NCI-H82 treated with DMSO at 0.1 percent for 48 hours (cell line): ENCODE measurements around the gene TBX4.
"Not testable (repeated sequence)": the region's sequence is repeated elsewhere in the genome, so short reads cannot be mapped to it uniquely, and the experiment has no call there.

Source experiments
- DNase-seq: peaks from one replicate; lab custom pipeline; 2025; ENCODE audit not compliant: unreplicated experiment; lab: John Stamatoyannopoulos, UW

The TBX4 gene

DNA sequence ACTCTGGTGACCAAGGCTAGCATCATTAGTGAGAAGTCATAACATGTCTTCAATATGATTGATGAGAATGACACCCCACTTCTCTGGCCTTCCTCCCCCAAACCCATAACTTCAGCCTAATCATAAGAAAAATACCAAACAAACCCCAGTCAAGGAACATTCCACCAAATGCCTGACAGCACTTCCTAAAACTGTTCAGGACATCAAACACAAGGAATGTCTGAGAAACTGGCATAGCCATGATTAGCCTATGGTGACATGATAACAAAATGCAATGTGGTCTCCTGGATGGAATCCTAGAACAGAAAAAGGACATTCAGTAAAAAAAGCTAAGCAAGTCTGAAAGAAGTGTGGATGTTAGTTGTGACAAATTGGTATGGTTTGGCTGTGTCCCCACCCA, 24.7 kb upstream of the TBX4 start:
- no peak for DNase-seq

DNA sequence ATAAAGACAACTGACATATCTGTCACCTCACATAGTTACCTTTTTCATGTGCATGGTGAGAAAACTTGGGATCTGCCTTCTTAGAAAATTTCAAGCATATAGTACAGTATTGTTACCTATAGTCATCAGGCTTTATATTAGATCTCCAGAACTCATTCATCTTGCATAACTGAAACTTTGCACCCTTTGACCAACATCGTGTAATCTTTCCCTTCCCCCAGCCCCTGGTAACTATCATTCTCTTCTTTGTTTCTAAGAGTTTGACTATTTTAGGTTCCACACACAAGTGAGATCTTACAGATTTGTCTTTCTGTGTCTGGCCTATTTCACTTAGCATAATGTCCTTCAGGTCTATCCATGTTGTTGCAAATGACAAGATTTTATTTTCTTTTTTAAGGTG, 22.9 kb upstream of the TBX4 start:
- DNase-seq, result no peak

DNA sequence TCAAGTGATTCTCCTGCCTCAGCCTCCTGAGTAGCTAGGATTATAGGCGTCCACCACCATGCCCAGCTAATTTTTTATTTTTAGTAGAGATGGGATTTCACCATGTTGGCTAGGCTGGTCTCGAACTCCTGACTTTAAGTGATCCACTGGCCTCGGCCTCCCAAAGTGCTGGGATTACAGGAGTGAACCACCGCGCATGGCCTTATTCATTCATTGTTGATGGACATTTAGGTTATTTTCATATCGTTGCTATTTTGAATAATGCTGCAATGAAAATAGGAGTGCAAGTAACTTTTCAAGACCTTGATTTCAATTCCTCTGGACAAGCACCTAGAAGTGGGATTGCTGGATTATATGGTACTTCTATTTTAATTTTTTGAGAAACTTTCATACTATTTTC, 22.4 kb upstream of the TBX4 start:
- DNase-seq, result not testable (repeated sequence)

DNA sequence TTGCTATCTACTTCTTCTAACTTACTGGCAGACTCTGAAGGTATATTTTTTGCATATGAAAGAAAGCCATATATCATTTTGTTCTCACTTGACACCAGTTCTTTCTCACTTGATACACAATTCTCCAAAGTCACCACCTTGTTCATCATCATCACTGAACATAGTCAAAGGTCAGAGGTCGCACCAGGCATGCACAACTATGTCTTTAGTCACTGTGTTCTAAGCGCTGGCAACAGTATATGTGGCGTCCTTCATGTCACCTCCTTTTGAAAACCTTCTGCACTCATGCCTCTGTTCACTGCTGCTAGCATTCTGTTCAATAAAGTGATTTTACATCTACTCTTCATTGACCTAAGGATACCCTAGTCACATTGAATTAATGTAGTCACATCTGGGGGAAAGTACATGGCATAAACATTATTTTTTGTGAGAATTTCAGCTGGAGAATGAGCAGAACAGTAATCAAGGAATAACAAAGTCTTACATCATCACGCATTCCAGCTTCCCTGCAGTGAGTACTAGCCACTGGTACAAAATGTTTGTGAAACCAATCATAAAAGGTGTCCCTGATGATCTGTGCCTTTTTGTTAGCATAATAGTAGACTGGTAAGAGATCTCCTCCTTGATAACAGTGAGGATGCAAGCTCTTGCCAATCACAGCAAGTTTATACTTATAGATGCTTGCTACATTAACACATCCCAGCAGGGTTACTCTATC, 20.5 kb upstream of the TBX4 start:
- no peak for DNase-seq

DNA sequence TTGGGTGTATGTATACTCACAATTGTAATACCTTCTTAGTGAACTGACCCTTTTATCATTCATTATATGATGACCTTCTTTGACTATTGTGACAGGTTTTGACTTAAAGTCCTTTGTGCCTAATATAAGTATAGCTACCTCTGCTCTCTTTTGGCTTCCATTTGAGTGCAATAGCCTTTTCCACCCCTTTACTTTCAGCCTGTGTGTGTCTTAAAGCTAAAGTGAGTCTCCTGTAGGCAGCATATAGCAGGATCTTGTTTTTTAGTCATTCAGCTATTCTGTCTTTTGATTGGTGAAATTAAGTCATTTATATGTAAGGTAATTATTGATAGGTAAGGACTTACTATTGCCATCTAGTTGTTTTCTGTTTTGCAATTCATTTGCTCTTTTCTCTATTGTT, 15.9 kb upstream of the TBX4 start:
- no peak for DNase-seq

DNA sequence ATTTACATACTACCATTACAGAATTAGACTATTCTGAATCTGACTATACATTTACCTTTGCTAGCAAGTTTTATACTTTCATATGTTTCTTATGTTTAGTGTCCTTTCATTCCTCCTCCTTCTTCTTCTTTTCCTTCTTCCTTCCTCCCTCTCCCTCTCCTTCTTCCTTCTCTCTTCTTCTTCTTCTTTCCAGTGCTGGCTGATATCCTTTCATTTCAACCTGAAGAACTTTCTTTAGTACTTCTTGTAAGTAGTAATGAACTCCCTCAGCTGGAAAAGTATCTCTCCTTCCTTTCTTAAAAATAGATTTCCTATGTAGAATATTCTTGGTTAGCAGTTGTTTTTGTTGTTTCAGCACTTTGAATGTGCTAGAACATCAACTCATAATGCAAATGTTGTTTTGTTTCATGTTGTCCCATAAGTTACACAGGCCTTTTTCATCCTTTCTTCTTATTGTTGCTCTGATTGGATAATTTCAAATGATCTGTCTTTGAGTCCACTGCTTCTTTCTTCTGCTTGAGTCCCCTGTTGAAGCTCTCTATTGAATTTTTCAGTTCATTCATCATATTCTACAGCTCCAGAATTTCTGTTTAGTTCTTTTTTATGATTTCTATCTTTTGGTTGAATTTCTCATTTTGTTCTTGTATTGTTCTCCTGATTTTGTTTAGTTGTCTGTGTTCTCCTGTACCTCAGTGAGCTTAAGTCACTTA, 15.1 kb upstream of the TBX4 start:
- DNase-seq, result no peak

DNA sequence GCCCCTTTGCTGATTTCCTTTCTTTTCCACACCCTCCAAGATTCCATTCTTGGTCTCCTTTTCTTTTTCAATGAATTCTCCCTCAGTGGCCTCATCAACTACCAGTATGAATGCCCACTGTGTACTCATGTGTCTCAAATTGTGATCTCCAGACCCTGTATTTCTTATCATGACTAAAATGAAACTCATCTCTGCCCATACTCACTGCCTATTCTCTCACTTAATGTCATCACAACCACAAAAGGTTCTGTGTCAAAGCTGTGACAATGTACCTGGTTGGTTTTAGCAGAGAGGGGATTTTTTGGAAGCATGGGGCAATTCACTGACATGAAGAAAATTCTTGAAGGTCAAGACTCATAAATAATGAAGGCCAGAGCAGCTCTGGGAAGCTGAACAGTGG, 11.5 kb upstream of the TBX4 start:
- DNase-seq, result no peak

DNA sequence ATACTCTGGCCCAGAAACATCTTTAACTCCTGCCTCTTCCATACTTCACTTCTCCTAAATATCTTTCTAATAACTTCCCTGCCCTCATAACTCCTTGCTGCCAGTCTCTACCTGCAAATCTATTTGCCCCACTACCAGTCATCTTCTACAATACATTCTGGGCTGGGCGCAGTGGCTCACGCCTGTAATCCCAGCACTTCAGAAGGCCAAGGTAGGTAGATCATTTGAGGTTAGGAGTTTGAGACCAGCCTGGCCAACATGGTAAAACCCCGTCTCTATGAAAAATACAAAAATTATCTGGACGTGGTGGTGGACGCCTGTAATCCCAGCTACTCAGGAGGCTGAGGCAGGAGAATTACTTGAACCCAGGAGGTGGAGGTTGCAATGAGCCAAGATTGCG, 10.7 kb upstream of the TBX4 start:
- DNase-seq, result not testable (repeated sequence)

DNA sequence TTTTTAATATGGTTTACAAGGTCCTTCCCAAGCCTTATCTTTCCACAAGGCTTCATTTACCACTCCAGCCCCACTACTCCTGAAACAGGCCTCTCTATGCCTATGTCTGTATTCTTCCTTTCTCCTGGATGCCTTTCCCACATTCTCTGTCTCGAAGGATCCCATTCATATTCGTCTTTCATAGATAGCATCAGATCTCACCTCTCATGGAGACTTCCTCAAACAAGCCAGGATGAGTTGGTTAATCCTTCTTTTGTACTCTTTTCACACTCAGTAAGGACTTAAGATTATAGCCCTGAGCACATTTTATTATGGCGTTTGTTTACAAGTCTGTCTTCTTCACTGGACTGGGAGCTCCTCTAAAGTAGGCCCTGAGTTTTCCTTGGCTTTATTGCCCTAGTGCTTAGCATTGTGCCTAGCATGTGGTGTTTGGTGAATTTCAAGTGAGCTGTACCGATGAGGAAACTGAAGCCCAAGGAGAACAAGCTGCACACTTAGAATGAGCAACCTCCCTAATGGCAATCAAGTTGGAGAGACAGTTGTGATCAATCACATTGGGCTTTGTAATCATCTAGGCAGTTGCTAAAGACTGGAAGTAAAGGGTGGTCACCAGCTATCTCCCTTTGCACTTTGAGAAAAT, 10.0 kb upstream of the TBX4 start:
- DNase-seq, result no peak

DNA sequence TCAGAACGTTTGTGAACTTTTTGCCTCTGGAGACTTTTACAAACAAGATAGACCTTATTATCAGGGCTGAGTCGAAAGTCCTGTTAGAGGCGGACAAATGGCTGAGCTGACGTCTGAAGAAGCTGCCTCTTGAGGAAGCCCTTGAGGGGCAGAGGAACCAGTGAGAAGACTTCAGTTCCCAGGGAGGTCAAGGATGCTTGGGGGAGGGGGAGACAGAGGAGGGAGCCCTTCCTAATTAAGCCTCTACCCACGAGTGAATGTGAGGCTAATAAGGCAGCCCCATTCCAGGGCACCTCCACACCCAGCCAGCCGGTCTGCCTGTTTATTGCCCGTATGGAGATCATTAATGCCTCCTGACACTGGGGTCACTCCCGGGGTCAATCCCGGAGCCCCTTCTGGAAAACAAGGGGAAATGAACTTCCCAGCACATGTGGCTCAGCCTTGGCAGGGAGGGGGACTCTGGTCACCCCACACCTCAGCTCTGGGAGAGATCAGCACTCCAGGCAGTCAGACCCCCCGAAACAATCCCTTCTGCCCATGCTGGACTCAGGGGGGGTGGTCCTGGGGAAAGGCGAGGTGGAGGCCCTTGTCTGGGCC, 9.2 kb upstream of the TBX4 start:
- no peak for DNase-seq

DNA sequence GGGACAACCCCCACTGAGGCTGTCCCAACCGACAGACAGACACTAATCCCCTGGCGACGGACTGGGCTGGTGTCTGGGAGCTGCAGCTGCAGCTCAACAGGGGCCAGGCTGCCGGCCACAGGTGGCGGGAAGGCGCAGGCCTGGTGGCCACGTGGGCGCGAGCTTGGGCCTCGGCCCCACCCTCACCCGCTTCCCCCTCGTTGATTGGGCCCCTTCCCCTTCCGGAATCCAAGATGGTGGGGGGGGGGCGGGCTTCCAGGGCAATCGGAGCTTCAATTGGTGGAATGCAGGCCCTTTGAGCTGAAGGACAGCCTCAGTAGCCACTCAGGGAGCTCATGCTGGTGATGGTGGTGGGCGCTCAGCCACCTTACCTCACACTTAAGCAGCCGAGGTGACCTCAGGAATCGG, 8.7 kb upstream of the TBX4 start:
- DNase-seq, result no peak

DNA sequence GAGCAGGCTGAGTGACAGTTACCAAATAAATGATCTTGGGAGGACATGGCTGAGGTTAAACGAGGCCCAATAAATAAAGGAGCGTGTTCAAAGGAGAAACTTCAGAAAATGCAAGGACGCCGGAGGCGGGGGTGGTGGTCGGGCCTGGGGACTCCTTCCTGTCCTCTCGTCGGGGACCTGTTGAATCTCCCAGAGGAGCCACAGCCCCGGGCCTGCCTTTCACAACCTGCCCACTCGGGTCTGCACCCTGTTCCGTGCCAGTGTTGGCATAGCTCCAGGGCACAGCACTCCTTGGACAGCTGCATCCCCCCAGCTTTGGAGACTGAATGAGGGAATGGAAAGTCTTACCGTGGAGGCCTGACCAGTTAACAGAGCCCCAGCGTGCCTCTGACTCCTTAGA, 8.1 kb upstream of the TBX4 start:
- no peak for DNase-seq

DNA sequence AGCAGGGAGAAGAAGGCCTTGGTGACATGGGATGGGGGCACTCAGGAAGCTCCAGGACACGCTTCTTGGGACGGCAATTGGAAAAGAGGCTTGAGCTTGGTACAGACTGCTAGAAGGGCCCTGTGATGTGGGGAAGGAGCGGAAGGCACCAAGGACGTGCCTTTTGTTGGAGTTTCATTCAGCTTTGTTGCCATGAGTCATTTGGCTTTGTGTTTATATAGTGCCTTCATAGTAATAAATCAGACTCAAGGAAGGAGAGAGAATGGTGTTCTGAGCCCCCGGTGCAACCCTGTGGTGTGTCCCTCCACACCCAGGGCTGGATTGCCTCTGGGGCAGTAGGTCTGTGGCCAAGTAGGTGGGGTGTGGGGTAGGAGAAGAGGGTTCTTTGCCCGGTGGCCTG, 7.4 kb upstream of the TBX4 start:
- no peak for DNase-seq

DNA sequence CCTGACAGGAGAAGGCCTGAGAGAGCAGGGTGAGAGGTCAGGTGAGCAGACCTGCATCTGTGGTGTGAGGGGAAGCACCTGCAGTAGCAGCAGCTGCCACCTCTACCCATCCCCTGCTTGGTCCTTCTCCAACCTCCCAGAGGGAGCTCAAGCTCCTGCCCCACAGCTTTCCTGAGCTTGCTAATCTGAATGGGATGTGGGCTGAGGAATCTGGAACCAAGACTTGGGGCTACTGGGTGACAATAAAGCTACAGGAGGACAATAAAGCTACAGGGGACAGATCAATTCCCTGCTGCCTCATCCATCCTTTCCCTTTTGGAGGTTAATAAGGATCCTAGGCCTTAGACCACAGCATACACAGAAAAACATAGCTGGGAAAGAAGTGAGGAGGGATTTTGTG, 4.9 kb upstream of the TBX4 start:
- DNase-seq, result no peak

DNA sequence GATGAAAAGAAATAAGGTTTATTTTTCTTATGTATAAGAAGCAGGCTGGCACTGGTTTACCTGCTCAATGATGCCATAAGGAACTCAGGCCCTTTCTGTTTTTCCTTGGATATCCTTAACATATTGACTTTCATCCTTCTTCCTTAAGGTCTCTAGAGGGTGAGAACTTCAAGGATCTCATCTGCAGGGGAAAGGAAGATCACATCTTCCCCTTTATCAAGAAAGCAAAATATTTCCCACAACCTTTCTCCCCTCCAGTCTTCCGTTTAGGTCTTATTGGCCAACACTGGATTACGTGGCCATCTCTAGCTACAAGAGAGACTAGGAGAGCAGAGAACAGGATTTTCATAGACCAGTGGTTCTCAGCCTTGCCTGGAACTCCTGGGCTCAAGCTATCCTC, 4.2 kb upstream of the TBX4 start:
- DNase-seq, result no peak

DNA sequence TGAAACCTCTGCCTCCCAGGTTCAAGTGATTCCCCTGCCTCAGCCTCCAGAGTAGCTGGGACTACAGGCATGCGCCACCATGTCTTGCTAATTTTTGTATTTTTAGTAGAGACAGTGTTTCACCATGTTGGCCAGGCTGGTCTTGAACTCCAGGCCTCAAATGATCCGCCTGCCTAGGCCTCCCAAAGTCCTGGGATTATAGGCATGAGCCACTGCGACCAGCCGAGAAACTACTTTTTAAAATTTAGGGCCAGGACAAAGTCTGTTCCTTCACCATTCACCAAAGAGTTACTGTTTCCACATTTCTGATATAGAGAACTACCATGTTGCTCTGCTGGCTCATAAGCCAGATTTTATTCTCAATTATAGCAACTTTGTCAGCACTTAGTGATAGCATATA, 3.1 kb upstream of the TBX4 start:
- DNase-seq, result not testable (repeated sequence)

DNA sequence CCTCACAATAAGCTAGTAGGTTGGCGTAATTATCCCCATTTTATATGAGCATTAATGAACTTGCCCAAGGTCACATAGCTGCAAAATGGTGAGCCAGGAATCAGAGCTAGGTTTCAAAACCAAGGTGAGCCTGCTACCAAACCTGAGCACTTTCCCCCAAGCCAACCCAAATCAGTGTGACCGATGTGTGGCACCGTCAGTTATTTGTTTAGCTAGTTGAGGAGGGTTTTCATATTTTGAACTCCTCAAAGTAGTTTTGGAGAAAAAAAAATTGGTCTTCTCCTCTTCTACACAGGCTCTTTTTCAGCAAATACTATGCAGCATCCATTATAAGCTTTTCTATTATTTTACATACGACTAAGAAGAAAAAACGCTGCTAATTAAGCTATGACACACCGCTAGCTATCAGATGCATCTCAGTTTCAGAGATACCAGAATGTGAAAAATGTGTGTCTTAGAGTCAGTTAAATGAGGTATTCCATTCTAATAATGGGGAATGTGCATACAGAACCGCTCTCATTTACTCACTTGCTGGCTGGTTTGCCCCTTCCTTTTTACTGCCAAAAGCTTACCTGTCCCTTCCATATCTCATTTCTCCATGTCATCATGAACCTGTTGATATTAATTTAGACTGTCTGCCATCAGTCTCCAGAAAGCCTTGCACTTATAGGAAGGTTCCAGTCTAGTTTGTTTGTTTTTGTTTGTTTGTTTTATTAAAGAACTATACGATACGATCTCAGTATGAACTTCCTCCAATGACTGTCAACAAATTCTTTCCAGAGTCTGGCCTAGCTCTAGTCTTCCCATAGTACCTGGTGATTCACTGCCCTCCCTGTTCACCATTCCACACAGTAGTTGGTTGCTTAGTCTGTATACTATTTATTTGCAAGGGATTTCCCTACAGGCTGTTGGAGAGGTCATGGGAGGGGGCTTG, 2.2 kb upstream of the TBX4 start:
- DNase-seq, result no peak

DNA sequence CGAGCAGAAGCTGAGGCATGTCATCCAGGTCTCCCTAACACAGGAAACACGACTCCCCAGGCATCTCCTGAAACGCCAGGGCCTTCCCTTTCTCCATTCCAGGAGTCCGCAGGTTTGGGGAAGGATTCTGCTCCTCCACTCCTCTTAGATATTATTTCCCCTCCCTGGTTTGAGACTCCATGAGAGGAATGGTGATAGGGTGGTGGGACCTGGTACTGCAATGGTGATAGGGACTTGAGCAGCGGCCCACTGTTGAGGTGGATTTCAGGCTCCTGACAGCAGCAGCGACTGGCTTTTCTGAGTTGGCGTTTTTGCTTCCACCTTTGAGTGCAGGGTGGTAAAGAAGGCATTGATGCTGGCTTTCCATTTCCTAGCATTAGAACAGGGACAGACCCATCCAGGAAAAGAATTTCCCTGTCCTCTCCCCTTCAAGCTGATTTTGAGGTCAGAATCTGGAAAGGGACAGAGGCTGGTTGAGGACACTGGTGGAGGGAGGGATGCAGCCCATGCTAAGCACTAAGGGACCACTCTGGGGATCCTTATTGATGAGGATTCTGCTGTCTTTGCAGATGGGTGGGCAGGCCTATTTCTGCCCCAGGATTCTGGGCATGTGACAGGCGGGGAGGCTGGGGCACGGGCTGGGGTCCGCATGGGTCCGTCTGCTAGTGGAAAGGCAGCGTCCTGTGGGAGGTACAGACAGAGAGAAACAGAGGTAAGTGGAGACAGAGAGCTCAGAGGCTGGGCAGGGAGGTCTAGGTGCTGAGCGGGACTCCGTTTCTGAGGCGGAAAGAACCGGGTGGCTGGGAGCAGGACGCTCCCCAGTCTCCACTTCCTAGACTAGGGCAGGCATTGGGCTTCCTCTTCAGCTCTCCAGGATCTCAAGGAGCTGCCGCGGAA, 1.3 kb upstream of the TBX4 start:
- DNase-seq, result no peak

DNA sequence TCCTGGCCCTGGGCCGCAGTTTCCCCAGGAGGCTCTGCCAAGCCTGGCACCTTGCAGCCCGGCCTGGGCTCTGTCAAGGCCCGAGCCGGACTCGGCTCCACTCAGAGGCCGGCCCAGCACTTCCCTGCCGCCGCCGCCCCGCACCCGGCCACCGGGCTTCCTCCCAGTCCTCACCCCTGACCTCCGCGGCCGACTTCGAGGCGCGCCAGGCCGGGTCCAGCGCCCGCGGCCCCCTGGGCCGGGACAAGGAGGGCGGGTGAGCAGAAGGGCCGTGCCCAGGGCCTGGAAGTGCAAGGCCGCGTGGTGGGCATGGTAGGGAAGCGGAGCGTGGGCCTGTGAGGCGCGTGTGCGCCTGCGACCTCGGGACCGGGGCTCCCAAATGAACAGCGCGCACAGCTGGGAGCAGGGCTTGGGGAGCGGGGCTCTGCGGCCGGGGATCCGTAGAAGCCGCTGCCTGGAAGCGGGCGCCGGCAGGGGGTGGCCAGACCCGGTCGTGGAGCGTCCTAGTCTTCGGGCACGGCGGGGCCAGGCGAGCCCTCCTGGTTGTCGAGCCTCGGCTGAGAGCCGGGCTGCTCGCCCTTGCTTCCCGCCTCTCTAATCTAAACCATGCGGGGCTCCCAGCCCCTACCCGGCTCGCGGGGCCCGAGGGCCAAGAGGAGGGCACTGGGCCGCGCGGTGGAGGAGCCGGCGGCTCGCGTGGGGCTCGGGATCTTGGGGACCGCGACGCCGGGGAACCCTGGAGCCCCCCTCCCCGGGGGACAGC, 503 bp upstream of the TBX4 start:
- DNase-seq, result no peak
